Epithelial cell of proximal tubule (primary cell): ENCODE data around the gene PIGC. TPM values are rescaled to one million over a fixed set of nuclear protein-coding genes. Genes with fewer than 3 reads are reported as not detected.
A peak's percentile ranks its signal among the peaks of the same experiment; 100 is the strongest.

Source experiments
- DNase-seq: peaks from one replicate; pipeline ENCODE4 v3.0.0-alpha.2; 2011; ENCODE audit warnings: low read depth
- H3K4me3 ChIP-seq: 2 replicates; pipeline ENCODE4 v1.5.1; 2011; ENCODE audit warnings: low read depth, mild to moderate bottlenecking, low read length
- total RNA-seq: library from RNA; depleted of rRNA; stranded (reverse); fragments of >200 nt; gene quantifications from 2 replicates; pipeline ENCODE4 v1.2.3, GENCODE V29; 2015
- TF ChIP-seq, protein P1 (sequence below): conservative IDR thresholded peaks from 2 replicates; pipeline ENCODE4 v1.5.1; 2012; ENCODE audit warnings: low read depth, mild to moderate bottlenecking, low read length

Gene PIGC
- total RNA-seq, 1 donor from 2014 or later = 20.9 TPM

GRCh38 chr1:172450524-172450885, 6.6 kb upstream of the PIGC start:
- TF ChIP-seq, protein P1, sequence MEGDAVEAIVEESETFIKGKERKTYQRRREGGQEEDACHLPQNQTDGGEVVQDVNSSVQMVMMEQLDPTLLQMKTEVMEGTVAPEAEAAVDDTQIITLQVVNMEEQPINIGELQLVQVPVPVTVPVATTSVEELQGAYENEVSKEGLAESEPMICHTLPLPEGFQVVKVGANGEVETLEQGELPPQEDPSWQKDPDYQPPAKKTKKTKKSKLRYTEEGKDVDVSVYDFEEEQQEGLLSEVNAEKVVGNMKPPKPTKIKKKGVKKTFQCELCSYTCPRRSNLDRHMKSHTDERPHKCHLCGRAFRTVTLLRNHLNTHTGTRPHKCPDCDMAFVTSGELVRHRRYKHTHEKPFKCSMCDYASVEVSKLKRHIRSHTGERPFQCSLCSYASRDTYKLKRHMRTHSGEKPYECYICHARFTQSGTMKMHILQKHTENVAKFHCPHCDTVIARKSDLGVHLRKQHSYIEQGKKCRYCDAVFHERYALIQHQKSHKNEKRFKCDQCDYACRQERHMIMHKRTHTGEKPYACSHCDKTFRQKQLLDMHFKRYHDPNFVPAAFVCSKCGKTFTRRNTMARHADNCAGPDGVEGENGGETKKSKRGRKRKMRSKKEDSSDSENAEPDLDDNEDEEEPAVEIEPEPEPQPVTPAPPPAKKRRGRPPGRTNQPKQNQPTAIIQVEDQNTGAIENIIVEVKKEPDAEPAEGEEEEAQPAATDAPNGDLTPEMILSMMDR = no peak
- DNase-seq = no peak
- H3K4me3 ChIP-seq = no peak overlapping the region

- DNase-seq = no peak
- H3K4me3 ChIP-seq = no peak overlapping the region
Observed at GRCh38 chr1:172449585-172450523, 6.0 kb upstream of the PIGC start.

DNA sequence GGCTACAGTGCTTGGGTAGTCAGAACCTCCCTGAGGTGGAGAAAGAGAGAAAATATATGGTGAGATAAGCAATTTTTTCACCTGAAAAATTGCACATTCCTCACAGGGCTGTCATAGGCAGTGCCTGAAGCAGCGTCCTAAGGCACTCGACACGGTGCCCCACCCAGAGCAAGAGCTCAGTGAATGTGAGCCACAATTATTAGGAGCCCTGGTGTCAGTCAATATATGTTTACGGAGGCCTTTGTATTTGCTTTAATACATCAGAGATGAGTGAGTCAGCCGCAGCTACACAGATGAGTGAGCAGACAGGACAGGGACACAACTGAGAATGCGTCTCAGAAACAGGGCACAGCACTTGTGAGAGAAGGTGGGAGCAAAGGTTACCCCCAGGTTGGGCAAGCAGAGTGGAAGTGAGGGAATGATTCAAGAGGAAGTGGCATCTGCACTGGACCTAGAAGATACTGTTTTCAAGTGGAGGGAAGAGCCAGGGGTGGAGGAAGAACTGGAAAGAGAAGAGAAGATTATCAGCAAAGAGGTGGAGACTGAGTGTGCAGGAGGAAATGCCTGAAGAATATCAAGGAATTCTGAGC, 5.2 kb upstream of the PIGC start:
- DNase-seq = no peak
- H3K4me3 ChIP-seq = no peak overlapping the region
- TF ChIP-seq, protein P1 = no peak

More at GRCh38 chr1:172449585-172450523, 6.0 kb upstream of the PIGC start:
- TF ChIP-seq, protein P1 = peak; percentile 79

DNA sequence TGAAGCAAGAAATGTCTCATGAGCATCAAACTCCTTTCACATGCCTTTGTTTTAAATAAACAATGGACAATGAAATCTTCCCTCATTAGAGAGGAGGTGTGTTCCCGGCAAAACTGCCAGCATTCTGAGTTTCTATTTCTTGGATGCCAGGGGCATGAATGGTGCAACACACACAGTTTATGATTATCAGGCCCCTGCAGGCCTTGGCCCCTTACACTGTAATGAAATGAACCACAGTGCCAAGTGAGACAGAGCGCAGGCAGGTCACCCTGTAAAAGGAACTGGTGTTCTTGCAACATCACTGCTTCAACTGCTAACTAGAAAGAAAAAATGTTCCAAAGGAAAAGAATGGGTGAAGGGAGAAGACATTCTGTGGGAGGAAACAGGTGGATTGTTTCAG, 3.8 kb upstream of the PIGC start:
- DNase-seq = no peak
- TF ChIP-seq, protein P1 = no peak

GRCh38 chr1:172446547-172446946, 2.7 kb upstream of the PIGC start:
- DNase-seq = no peak
- H3K4me3 ChIP-seq = no peak overlapping the region
- TF ChIP-seq, protein P1 = no peak

More for the DNA sequence above, 3.8 kb upstream of the PIGC start:
- H3K4me3 ChIP-seq = no peak overlapping the region

GRCh38 chr1:172442843-172443565, 865 bp downstream of the PIGC start:
- TF ChIP-seq, protein P1 = no peak
- peak overlapping the region; percentile 86 for H3K4me3 ChIP-seq
- DNase-seq = no peak
